GM19452 (cell line): ENCODE results near the gene RTF2.
"Not testable (repeated sequence)": the region's sequence is repeated elsewhere in the genome, so short reads cannot be mapped to it uniquely, and the experiment has no call there.

Experiments
- ATAC-seq: cut with Tn5 transposase; IDR thresholded peaks from one replicate; pipeline ENCODE4 v1.9.1; 2021; ENCODE audit not compliant: unreplicated experiment

RTF2 gene

GRCh38 chr20:56483970-56484369 lies 15.5 kb downstream of the RTF2 start:
- ATAC-seq, result no peak

DNA sequence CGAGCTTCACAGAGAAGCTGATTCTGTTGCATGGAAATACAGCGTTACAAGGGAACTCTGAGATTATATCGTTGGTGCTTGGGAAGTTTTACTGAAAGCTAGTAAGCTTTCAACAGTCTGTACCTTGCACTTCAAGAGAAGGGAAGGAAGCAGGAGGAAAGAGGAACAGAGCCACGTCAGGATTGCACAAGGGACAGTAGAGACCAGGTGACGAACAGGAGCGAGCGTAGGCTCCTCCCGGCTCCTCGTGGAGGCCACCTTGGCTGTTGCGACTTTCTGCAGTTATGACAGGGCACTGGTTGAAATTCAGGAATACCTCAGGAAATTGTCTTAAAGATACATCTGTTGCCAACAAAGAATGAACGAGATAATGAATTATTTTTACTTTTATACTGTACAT lies 18.8 kb downstream of the RTF2 start:
- ATAC-seq, result no peak

DNA sequence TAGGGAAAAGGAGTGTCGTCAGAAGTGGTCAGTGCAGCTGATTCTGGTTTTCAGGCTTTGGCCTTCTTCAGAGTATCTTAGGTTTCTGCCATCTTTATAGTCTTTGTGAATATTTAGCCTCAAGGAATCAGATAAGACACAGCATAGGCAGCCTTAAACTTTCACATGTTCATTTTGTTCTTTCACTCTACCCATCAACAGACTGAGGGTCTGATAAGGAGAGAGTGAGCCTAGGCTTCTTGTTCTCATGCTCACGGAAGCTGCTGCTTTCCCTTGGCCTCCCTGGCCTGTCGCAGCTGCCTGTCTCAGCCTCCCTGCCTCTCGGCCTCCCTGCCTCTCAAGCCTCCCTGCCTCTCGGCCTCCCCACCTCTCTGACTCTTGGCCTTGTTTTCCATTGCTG lies 20.1 kb downstream of the RTF2 start:
- no peak for ATAC-seq

GRCh38 chr20:56501116-56501515 lies 32.7 kb downstream of the RTF2 start:
- ATAC-seq, result no peak

GRCh38 chr20:56503916-56504315 lies 35.5 kb downstream of the RTF2 start:
- no peak for ATAC-seq

GRCh38 chr20:56504373-56505005 lies 36.1 kb downstream of the RTF2 start:
- ATAC-seq, result no peak

- ATAC-seq, result no peak
Measured at GRCh38 chr20:56506103-56506502, 37.7 kb downstream of the RTF2 start.

GRCh38 chr20:56511926-56512325 lies 43.5 kb downstream of the RTF2 start:
- no peak for ATAC-seq

DNA sequence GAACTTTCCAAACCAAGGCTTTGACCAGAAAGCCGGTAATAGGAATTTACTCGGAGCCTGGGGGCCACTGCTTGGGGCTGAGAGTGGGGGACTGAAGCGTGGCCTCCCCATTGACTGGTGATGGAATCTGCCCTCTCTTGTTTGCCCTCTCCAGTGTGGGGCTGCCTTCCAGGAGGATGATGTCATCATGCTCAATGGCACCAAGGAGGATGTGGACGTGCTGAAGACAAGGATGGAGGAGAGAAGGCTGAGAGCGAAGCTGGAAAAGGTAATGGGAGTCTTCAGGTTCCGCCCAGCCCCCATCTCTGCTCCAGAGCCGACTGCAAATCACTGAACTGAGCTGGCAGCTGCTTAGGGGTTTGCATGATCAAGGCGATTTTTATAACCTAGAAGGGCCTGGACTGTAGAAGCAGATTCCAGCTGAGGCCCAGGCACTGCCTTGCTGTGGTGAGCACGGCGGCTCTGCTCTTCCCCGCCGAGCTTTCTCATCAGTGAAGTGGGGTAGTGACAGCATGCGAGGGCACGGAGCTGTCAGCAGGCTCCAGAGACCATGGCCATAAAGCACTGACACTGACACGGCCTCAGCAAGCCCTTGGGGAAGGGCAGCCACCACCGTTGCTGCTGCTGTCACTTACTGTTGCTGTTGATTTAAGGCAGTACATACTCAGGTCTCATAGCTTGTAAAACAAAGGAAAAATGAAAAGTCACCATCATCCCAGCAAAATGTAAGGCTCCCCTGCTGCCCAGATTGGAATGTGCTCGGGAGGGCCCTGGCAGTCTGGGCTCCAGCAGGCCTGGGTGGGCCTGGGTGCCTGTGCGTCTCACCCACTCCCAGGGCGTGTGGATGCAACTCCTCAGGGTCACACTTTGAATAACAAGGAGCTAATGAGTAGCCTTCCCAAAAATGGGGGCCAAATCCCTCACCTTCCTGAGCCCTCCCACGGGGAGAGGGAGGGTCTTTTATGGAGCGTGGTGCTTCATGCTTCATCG lies 45.0 kb downstream of the RTF2 start:
- ATAC-seq, result no peak

GRCh38 chr20:56516631-56517030 lies 48.2 kb downstream of the RTF2 start:
- ATAC-seq, result no peak

DNA sequence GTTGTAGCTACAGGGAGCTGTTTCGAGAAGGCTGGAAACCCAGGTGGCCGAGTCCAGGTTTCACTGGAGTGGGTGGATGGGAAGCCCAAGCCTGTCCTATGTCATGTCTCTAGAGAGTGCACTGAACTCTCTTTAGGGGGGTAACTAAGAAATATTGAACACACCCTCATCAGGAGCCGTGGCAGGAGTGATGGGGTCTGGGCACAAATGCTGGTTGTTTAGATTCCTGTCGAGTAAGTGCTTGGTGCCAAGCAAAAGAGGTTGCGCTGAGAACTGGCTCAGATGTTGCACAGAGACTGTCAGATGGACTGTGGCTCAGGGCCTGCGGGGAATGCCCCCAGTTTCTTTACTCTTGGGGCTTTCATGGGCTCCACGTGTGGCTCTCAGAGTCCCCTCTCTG lies 48.8 kb downstream of the RTF2 start:
- no peak for ATAC-seq

GRCh38 chr20:56517641-56518040 lies 49.2 kb downstream of the RTF2 start:
- ATAC-seq, result no peak

DNA sequence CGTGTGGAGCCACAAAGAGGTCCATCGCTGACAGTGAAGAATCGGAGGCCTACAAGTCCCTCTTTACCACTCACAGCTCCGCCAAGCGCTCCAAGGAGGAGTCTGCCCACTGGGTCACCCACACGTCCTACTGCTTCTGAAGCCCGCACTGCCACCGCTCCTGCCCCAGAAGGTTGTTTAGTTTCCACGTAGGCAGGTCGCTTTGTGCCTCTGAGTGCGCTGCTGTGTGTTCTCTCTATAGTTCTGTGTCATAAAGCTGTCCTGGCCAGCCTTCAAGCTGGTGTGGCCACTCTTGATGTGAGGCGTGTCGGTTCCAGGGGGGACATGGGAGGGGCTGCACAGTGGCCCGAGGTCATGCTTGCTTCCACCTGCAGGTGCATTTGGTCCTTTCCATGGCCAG lies 49.7 kb downstream of the RTF2 start:
- no peak for ATAC-seq

DNA sequence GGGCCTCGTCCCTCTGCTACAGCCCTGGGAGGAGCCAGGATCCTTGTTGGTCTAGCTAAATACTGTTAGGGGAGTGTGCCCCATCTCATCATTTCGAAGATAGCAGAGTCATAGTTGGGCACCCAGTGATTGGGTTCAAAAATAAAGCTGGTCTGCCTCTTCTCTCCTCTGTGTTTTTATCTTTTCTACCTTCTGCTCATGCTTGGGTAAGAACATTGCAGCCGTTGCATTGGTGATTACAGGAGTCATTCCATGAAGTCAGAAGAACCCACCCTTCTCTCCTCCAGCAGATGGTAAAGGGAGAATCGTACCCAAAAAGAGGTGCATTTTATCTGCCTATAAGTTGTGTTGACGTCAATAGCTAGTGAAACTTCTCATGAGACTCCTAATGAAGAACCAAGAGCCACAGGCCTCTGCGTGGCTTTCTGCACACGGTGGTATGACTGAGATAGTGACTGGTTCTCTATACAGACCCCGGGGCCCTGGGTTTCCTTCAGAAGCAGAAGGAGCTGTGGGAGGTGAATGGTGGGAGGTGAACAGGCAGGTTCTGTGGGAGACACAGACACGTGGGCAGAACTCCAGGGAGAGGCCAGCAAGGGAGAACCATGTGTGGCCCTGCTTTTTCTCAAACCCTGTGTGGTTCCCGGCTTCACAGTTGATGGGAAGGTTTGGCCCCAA lies 50.4 kb downstream of the RTF2 start:
- ATAC-seq, result no peak

DNA sequence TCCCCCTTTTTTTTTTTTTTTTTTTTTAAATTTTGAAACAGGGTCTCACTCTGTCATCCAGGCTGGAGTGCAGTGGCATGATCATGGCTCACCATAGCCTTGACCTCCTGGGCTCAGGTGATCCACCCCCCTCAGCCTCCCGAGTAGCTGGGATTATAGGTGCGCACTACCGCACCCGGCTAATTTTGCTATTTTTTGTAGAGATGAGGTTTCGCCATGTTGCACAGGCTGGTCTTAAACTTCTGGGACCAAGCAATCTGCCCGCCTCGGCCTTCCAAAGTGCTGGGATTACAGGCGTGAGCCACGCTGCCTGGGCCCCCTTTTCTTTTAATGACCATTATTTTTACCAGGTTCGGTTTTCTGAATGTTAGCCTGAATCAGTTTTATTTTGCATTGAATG lies 51.1 kb downstream of the RTF2 start:
- no peak for ATAC-seq

DNA sequence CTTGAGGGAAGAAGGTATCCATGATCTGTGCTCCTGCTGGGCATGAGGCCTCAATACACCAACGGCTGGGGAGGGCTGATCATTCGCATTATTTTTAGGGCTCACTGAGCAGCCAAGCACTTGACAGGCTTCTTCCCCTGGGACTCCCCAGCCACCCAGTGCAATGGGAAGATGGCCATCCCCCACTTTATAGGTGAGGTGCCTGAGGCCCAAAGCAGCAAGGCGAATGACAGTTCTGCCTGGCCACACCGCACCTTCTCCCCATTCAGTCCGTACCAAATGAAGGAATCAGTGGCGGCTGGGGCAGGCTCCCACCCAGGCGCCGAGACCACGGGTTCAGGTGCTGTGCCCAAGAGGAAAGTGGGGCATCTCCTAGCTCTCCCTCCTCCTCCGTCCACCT lies 51.8 kb downstream of the RTF2 start:
- ATAC-seq, result no peak

DNA sequence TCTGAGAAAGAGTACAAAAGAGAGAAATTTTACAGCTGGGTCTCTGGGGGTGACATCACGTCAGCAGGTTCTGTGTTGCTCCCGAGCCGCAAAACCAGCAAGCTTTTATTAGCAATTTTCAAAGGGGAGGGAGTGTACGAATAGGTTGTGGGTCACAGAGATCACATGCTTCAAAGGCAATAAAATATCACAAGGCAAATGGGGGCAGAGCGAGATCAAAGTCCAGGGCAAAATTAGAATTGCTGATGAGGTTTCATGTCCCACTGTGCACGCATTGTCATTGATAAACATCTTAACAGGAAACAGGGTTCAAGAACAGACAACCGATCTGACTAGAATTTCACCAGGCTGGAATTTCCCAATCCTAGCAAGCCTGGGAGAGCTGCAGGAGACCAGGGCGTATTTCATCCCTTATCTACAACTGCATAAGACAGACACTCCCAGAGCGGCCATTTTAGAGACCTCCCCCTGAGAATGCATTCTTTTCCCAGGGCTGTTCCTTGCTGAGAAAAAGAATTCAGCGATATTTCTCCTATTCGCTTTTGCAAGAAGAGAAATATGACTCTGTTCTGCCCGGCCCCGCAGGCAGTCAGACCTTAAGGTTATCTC lies 52.4 kb downstream of the RTF2 start:
- ATAC-seq, result not testable (repeated sequence)

DNA sequence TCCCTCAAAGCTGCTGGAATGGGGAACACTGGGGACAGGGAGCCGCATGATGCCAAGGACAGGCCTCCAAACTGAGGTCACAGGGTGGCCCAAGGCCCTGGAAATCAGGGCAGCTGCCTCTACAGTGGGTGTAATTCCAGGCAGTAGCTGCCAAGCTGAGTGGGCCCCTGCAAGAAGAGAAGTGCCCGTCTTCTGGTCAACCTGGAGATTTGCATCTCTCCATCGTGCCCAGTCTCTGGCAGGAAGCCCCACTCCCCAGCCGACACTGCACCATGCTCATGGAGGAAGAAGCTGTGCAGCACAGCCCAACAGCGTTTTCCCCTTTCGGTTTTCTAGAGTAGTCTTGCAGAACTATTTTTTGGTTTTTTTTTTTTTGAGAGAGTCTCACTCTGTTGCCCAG lies 53.9 kb downstream of the RTF2 start:
- no peak for ATAC-seq

DNA sequence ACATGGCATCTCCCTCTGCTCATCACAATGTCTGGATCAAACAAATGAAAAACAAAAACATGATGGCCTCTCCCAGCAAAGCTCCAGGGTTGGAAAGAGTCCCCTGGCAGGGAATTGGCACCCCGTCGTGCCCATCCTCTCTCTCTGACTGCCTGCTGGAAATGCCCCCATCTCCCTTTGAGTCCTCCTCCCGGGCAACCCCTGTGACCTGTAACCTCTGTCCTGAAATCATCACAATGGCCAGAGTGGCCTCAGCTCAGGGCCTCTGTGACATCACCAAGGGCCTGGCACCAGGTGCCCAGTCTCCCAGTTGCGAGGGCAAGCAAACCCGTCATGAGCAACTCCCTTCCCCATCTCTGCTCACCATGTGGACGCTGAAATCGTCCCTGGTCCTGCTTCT lies 56.0 kb downstream of the RTF2 start, which contains the start of gene FAM209A:
Gene FAM209A (plus strand): TSS at position 301 of the 400 bp plus-strand sequence. CDS start 65 bp downstream, at position 366.
- not testable (repeated sequence) for ATAC-seq

GRCh38 chr20:56527521-56527920 lies 59.1 kb downstream of the RTF2 start:
- no peak for ATAC-seq

DNA sequence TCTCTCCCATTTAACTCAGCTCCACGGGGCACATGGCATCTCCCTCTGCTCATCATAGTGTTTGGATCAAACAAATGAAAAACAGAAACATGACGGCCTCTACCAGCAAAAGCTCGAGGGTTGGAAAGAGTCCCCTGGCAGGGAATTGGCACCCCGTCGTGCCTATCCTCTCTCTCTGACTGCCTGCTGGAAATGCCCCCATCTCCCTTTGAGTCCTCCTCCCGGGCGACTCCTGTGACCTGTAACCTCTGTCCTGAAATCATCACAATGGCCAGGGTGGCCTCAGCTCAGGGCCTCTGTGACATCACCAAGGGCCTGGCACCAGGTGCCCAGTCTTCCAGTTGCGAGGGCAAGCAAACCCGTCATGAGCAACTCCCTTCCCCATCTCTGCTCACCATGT lies 64.5 kb downstream of the RTF2 start, which contains the start of gene FAM209B:
Gene FAM209B (plus strand): TSS at position 301 of the 400 bp plus-strand sequence. CDS start 96 bp downstream, at position 397.
- ATAC-seq, result not testable (repeated sequence)
